Spleen (tissue), 7 donors: ENCODE results near the gene CAMTA1.

ENCODE experiments used
- POLR2A ChIP-seq, 3 donors: fragments of 450-650 bp; IDR thresholded peaks; one replicate each; pipeline ENCODE4 v1.5.1; 2017; ENCODE audit warnings: antibody characterized with exemption in 3 of 3, mild to moderate bottlenecking in 1 of 3
- POLR2AphosphoS5 ChIP-seq, 3 donors: sonication (generic); formaldehyde crosslinking; IDR thresholded peaks; one replicate each; pipeline ENCODE4 v1.5.1; 2017; ENCODE audit warnings: antibody characterized with exemption in 3 of 3
- TF ChIP-seq, protein P1 (sequence below), 11 experiments: fragments of 200-600 bp in 7 of 11; fragments of 450-650 bp in 4 of 11; sonication (generic) in 4 of 11; IDR thresholded peaks in 8 of 11; conservative IDR thresholded peaks in 3 of 11; 1 replicate in 7 of 11; 2 replicates in 4 of 11; pipeline versions ENCODE4 v1.4.0 to v1.8.0; 2016 to 2021; ENCODE audit warnings: antibody characterized with exemption in 11 of 11, inconsistent platforms in 4 of 11, mild to moderate bottlenecking in 1 of 11
- donor health status: DM: no; HTN: no; CAD: no; lungs with moderate emphysema.
- donor health status: DM: no; HTN: no; CAD: no.
- donor health status: DM: no; HTN: no; CAD: no.

DNA sequence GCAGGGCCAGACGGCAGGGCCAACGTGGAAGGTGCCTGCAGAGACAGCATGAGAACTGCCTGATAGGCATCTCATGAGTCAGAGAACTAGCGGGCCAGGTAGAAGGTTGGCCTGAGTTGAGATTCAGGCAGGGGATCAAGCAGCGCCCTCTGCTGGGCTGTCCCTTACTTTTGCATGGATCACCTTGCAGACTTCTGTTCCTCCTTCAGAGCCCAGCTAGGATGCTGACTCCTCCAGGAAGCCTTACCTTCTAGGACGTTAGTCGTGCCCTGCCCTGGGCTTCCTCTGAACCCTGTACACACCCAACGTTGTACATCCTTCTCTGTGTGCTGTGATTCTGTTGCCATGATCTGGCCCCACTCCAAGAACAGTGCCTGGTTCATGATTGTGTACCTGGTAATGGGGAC lies 754.5 kb downstream of the CAMTA1 start:
- TF ChIP-seq, protein P1, sequence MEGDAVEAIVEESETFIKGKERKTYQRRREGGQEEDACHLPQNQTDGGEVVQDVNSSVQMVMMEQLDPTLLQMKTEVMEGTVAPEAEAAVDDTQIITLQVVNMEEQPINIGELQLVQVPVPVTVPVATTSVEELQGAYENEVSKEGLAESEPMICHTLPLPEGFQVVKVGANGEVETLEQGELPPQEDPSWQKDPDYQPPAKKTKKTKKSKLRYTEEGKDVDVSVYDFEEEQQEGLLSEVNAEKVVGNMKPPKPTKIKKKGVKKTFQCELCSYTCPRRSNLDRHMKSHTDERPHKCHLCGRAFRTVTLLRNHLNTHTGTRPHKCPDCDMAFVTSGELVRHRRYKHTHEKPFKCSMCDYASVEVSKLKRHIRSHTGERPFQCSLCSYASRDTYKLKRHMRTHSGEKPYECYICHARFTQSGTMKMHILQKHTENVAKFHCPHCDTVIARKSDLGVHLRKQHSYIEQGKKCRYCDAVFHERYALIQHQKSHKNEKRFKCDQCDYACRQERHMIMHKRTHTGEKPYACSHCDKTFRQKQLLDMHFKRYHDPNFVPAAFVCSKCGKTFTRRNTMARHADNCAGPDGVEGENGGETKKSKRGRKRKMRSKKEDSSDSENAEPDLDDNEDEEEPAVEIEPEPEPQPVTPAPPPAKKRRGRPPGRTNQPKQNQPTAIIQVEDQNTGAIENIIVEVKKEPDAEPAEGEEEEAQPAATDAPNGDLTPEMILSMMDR (IDR thresholded peaks at IDR 0.05 in 8 of 11, conservative IDR thresholded peaks at IDR 0.05 in 3 of 11) = peak in 2 of 11 experiments; percentile 15 to 29
- TF ChIP-seq POLR2AphosphoS5 (IDR thresholded peaks at IDR 0.05) (no peak), POLR2A (IDR thresholded peaks at IDR 0.05) (no peak)
